Measurements from ENCODE around the gene MAP7D1.

MAP7D1 gene

GRCh38 chr1:36128126-36128904 is 27.6 kb upstream of the MAP7D1 start:
- no peak for DNase-seq

- no peak for DNase-seq
Measured at GRCh38 chr1:36128905-36129206, 27.1 kb upstream of the MAP7D1 start.

- DNase-seq = no peak
Measured at GRCh38 chr1:36132029-36132428, 23.9 kb upstream of the MAP7D1 start.

- no peak for DNase-seq
Measured at GRCh38 chr1:36133484-36133883, 22.5 kb upstream of the MAP7D1 start.

- DNase-seq = no peak
Measured at GRCh38 chr1:36134031-36134430, 21.9 kb upstream of the MAP7D1 start.

GRCh38 chr1:36134505-36135329 is 21.2 kb upstream of the MAP7D1 start:
- DNase-seq = peak; percentile 39 to 58

GRCh38 chr1:36135330-36135667 is 20.7 kb upstream of the MAP7D1 start:
- DNase-seq = no peak

GRCh38 chr1:36135796-36136195 is 20.2 kb upstream of the MAP7D1 start:
- DNase-seq = no peak

GRCh38 chr1:36136535-36136934 is 19.4 kb upstream of the MAP7D1 start:
- no peak for DNase-seq

- no peak for DNase-seq
Measured at GRCh38 chr1:36137226-36137625, 18.7 kb upstream of the MAP7D1 start.

GRCh38 chr1:36137776-36138175 is 18.2 kb upstream of the MAP7D1 start:
- DNase-seq = no peak

GRCh38 chr1:36139521-36139920 is 16.4 kb upstream of the MAP7D1 start:
- DNase-seq = no peak

GRCh38 chr1:36142121-36142520 is 13.8 kb upstream of the MAP7D1 start:
- DNase-seq = no peak

GRCh38 chr1:36143424-36143823 is 12.5 kb upstream of the MAP7D1 start:
- no peak for DNase-seq

GRCh38 chr1:36144413-36144812 is 11.5 kb upstream of the MAP7D1 start:
- no peak for DNase-seq

- no peak for DNase-seq
Measured at GRCh38 chr1:36148821-36149236, 7.1 kb upstream of the MAP7D1 start.

GRCh38 chr1:36149237-36149972 is 6.6 kb upstream of the MAP7D1 start, which contains the start of gene TRAPPC3:
Gene TRAPPC3, minus strand, starts transcription at chr1:36149486. Its CDS starts 108 bp downstream, at chr1:36149378.
- peak; percentile 99 to 100 for DNase-seq

GRCh38 chr1:36149973-36150295 is 6.0 kb upstream of the MAP7D1 start:
- DNase-seq = peak in 1 of 2 experiments; percentile 23

- peak; percentile 78 to 85 for DNase-seq
Measured at GRCh38 chr1:36150296-36151133, 5.4 kb upstream of the MAP7D1 start.

- no peak for DNase-seq
Measured at GRCh38 chr1:36151134-36151844, 4.7 kb upstream of the MAP7D1 start.

- DNase-seq = peak; percentile 58 to 65
Measured at GRCh38 chr1:36151845-36152203, 4.1 kb upstream of the MAP7D1 start.

GRCh38 chr1:36153476-36153875 is 2.5 kb upstream of the MAP7D1 start:
- DNase-seq = no peak
